HCT116 (cell line): Measurements from ENCODE around the gene POLE. TPM values are rescaled to one million over a fixed set of nuclear protein-coding genes. Genes with fewer than 3 reads are reported as not detected.

Experiments used
- ATAC-seq: fragments of 200-7000 bp; cut with Tn5 transposase; 2 replicates; pipeline ENCODE4 v1.9.1; 2020; ENCODE audit warnings: mild to moderate bottlenecking, moderate library complexity
- BruUV-seq: library from RNA; stranded (reverse); fragments of 400-500 nt; replicated peaks from 2 replicates; lab custom pipeline; 2021; lab: Mats Ljungman, UMichigan
- CTCF ChIA-PET: fragments of 300-600 bp; sonication (Branson Sonifier 250); formaldehyde crosslinking; loops from one replicate; lab custom pipeline; 2021; ENCODE audit warnings: antibody characterized with exemption; lab: Charles Lee
- POLR2A ChIA-PET: fragments of 300-600, 350-600 bp; sonication (Branson Sonifier 250); formaldehyde crosslinking; loops from one replicate; lab custom pipeline; 2021; ENCODE audit warnings: antibody characterized with exemption; lab: Charles Lee
- RAD21 ChIA-PET, 2 experiments: fragments of 300-600 bp; sonication (Branson Sonifier 250); formaldehyde crosslinking; loops; one replicate each; lab custom pipeline; 2023; ENCODE audit warnings: low total read pairs in 2 of 2; ENCODE audit not compliant: uncharacterized antibody in 2 of 2, unreplicated experiment in 2 of 2, low non-redundant PET in 1 of 2; lab: Charles Lee
- DNase-seq: peaks from one replicate; pipeline ENCODE4 v3.0.0-alpha.2; 2010; ENCODE audit warnings: low read depth, low spot score
- H2AFZ ChIP-seq: fragments of 200-600 bp; shearing (Covaris generic), sonication (generic); 2 replicates; pipeline ENCODE4 v1.6.1; 2017; ENCODE audit warnings: low read depth, mixed run types, mixed read lengths, antibody characterized with exemption, low read length; ENCODE audit not compliant: poor library complexity, severe bottlenecking
- H3K27ac ChIP-seq: 2 replicates; pipeline ENCODE4 v1.5.1; 2012; ENCODE audit warnings: low read depth, low read length
- H3K27me3 ChIP-seq: fragments of 200-600 bp; sonication (generic); 2 replicates; pipeline ENCODE4 v1.6.1; 2016; ENCODE audit warnings: mixed run types, low read length, mixed read lengths; ENCODE audit not compliant: insufficient read depth
- H3K36me3 ChIP-seq, 2 experiments: fragments of 200-500 bp in 1 of 2; fragments of 200-600 bp in 1 of 2; sonication (Bioruptor generic) in 1 of 2; sonication (generic) in 1 of 2; 2 replicates each; pipeline versions ENCODE4 v1.5.1 to v1.6.1; 2014 to 2016; ENCODE audit warnings: low read length in 2 of 2, inconsistent platforms in 1 of 2, mixed read lengths in 1 of 2, mixed run types in 1 of 2; ENCODE audit not compliant: insufficient read depth in 2 of 2, control insufficient read depth in 1 of 2
- H3K4me1 ChIP-seq, 2 experiments: fragments of 200-600 bp in 1 of 2; sonication (generic) in 1 of 2; 2 replicates each; pipeline versions ENCODE4 v1.5.1 to v1.6.1; 2012 to 2017; ENCODE audit warnings: low read length in 2 of 2, inconsistent platforms in 1 of 2, mild to moderate bottlenecking in 1 of 2, mixed read lengths in 1 of 2, mixed run types in 1 of 2, moderate library complexity in 1 of 2; ENCODE audit not compliant: insufficient read depth in 2 of 2, control insufficient read depth in 1 of 2
- H3K4me2 ChIP-seq: fragments of 200-600 bp; sonication (generic); 2 replicates; pipeline ENCODE4 v1.6.1; 2017; ENCODE audit warnings: mixed run types, low read length, mixed read lengths
- H3K4me3 ChIP-seq, 2 experiments: fragments of 200-600 bp in 1 of 2; sonication (generic) in 1 of 2; replicated peaks in 1 of 2; 2 replicates each; pipeline ENCODE4 v1.5.1; 2011 to 2016; ENCODE audit warnings: low read length in 2 of 2, control low read depth in 1 of 2, low read depth in 1 of 2, mild to moderate bottlenecking in 1 of 2, mixed read lengths in 1 of 2, mixed run types in 1 of 2
- H3K79me2 ChIP-seq: fragments of 200-600 bp; sonication (generic); 2 replicates; pipeline ENCODE4 v1.6.1; 2017; ENCODE audit warnings: mild to moderate bottlenecking, mixed run types, low read length, moderate library complexity, mixed read lengths; ENCODE audit not compliant: insufficient read depth
- H3K9ac ChIP-seq: fragments of 200-600 bp; sonication (generic); 2 replicates; pipeline ENCODE4 v1.6.1; 2016; ENCODE audit warnings: low read length, mixed read lengths
- H3K9me2 ChIP-seq: fragments of 200-600 bp; sonication (generic), shearing (Covaris generic); 2 replicates; pipeline ENCODE4 v1.6.1; 2017; ENCODE audit warnings: mixed run types, mild to moderate bottlenecking, moderate library complexity; ENCODE audit not compliant: insufficient read depth
- H3K9me3 ChIP-seq, 2 experiments: fragments of 200-500 bp in 1 of 2; fragments of 200-600 bp in 1 of 2; sonication (Bioruptor generic) in 1 of 2; sonication (generic) in 1 of 2; 2 replicates each; pipeline ENCODE4 v1.6.1; 2014 to 2017; ENCODE audit warnings: low read length in 2 of 2, mixed read lengths in 2 of 2, inconsistent platforms in 1 of 2, low read depth in 1 of 2, mild to moderate bottlenecking in 1 of 2, mixed run types in 1 of 2, moderate library complexity in 1 of 2; ENCODE audit not compliant: control insufficient read depth in 1 of 2, insufficient read depth in 1 of 2
- H4K20me1 ChIP-seq: fragments of 200-600 bp; sonication (generic), shearing (Covaris generic); 2 replicates; pipeline ENCODE4 v1.6.1; 2017; ENCODE audit warnings: mixed run types, mild to moderate bottlenecking, moderate library complexity; ENCODE audit not compliant: insufficient read depth
- ATF3 ChIP-seq: IDR thresholded peaks from 2 replicates; pipeline ENCODE4 v1.6.1; 2012
- CBX3 ChIP-seq: IDR thresholded peaks from 2 replicates; pipeline ENCODE4 v1.6.1; 2012; ENCODE audit warnings: low read depth
- EGR1 ChIP-seq: IDR thresholded peaks from 2 replicates; pipeline ENCODE4 v1.6.1; 2012; ENCODE audit warnings: low read depth
- ELF1 ChIP-seq: IDR thresholded peaks from 2 replicates; pipeline ENCODE4 v1.6.1; 2012; ENCODE audit warnings: low read depth, borderline replicate concordance
- EZH2 ChIP-seq: fragments of 200-600 bp; sonication (generic); IDR thresholded peaks from 2 replicates; pipeline ENCODE4 v1.6.1; 2017; ENCODE audit warnings: antibody characterized with exemption, mixed run types
- EZH2phosphoT487 ChIP-seq: fragments of 200-600 bp; IDR thresholded peaks from 2 replicates; pipeline ENCODE4 v1.6.1; 2018; ENCODE audit warnings: antibody characterized with exemption, borderline replicate concordance
- JUND ChIP-seq: IDR thresholded peaks from 2 replicates; pipeline ENCODE4 v1.6.1; 2012
- MAX ChIP-seq: IDR thresholded peaks from 2 replicates; pipeline ENCODE4 v1.6.1; 2012
- POLR2A ChIP-seq: IDR thresholded peaks from 2 replicates; pipeline ENCODE4 v1.7.0; 2011; ENCODE audit warnings: borderline replicate concordance; ENCODE audit not compliant: insufficient read depth, insufficient read length; ENCODE audit errors: extremely low read depth
- POLR2AphosphoS5 ChIP-seq: IDR thresholded peaks from 2 replicates; pipeline ENCODE4 v1.6.1; 2011; ENCODE audit warnings: mild to moderate bottlenecking, low read depth, low read length, moderate library complexity
- RAD21 ChIP-seq: IDR thresholded peaks from 2 replicates; pipeline ENCODE4 v1.6.1; 2012; ENCODE audit warnings: low read depth, mild to moderate bottlenecking
- REST ChIP-seq: IDR thresholded peaks from 2 replicates; pipeline ENCODE4 v1.6.1; 2012; ENCODE audit warnings: low read depth
- SIN3A ChIP-seq: IDR thresholded peaks from 2 replicates; pipeline ENCODE4 v1.6.1; 2012; ENCODE audit warnings: low read depth
- SP1 ChIP-seq: IDR thresholded peaks from 2 replicates; pipeline ENCODE4 v1.6.1; 2012; ENCODE audit warnings: low read depth
- TCF7L2 ChIP-seq: IDR thresholded peaks from 2 replicates; pipeline ENCODE4 v1.7.0; 2011; ENCODE audit warnings: borderline replicate concordance, inconsistent platforms; ENCODE audit not compliant: insufficient read depth, insufficient read length; ENCODE audit errors: extremely low read depth
- YY1 ChIP-seq: IDR thresholded peaks from 2 replicates; pipeline ENCODE4 v1.6.1; 2011; ENCODE audit warnings: low read length, low read depth, moderate library complexity, mild to moderate bottlenecking; ENCODE audit not compliant: insufficient replicate concordance; ENCODE audit errors: extremely low read depth
- ZBTB33 ChIP-seq: IDR thresholded peaks from 2 replicates; pipeline ENCODE4 v1.6.1; 2011; ENCODE audit warnings: mild to moderate bottlenecking, low read length, moderate library complexity; ENCODE audit not compliant: insufficient replicate concordance; ENCODE audit errors: extremely low read depth
- ZFX ChIP-seq: fragments of 450-650 bp; IDR thresholded peaks from 2 replicates; pipeline ENCODE4 v1.6.1; 2017
- ZNF274 ChIP-seq: fragments of 200-500 bp; sonication (Bioruptor generic); IDR thresholded peaks from 2 replicates; pipeline ENCODE4 v1.6.1; 2014; ENCODE audit warnings: mild to moderate bottlenecking, low read depth, low read length, inconsistent platforms
- intact Hi-C: fragments of 100-400 bp; cut with micrococcal nuclease; formaldehyde crosslinking; loops from 2 replicates; pipeline ENCODE4 v1.10.0; 2022
- total RNA-seq: library from RNA; stranded (reverse); gene quantifications from one replicate; pipeline ENCODE4 v1.2.1, GENCODE V29; 2021; ENCODE audit not compliant: unreplicated experiment

POLE gene
- total RNA-seq, 1 experiment from 2014 or later = 128 TPM

GRCh38 chr12:132719141-132719953 is 32.2 kb upstream of the POLE start:
- POLR2A ChIA-PET = no interaction called here
- no peak overlapping the region for H2AFZ ChIP-seq
- RAD21 ChIA-PET = no interaction called here
- TF ChIP-seq SIN3A (no peak), YY1 (no peak), RAD21 (no peak), ZFX (no peak), TCF7L2 (no peak), SP1 (no peak), MAX (no peak), EZH2 (no peak), EGR1 (no peak), ELF1 (no peak), EZH2phosphoT487 (no peak), ZBTB33 (no peak), POLR2A (no peak), CBX3 (no peak), JUND (no peak), ATF3 (no peak), REST (no peak), POLR2AphosphoS5 (no peak), ZNF274 (no peak)
- TF ChIP-seq, all 23 proteins: peak for 0
- H3K9ac ChIP-seq = no peak overlapping the region
- no peak overlapping the region; the same call in 1 of the 2 replicates for H3K27ac ChIP-seq
- ATAC-seq (no peak), DNase-seq (no peak)
- CTCF ChIA-PET = no interaction called here
- no peaks in the 10 kb centered on the region for H3K4me1 ChIP-seq
- no peaks in the 10 kb centered on the region for H3K9me2 ChIP-seq
- H3K4me2 ChIP-seq = no peak overlapping the region
- peaks cover 29% of the 10 kb centered on the region for H3K79me2 ChIP-seq
- peaks cover 29 to 35% of the 10 kb centered on the region in 2 experiments; a peak in 3 of 4 replicates for H3K36me3 ChIP-seq
- intact Hi-C loops = no loop called here
- no peak overlapping the region for H3K4me3 ChIP-seq
- H4K20me1 ChIP-seq = peaks cover 3% of the 10 kb centered on the region; the same call in 1 of the 2 replicates
- H3K9me3 ChIP-seq = no peaks in the 10 kb centered on the region
- BruUV-seq = no TSS peak
- H3K27me3 ChIP-seq = no peaks in the 10 kb centered on the region
